Thoracic aorta (tissue), 2 donors: ENCODE data around the gene SIGLECL1. TPM values are rescaled to one million over a fixed set of nuclear protein-coding genes. Genes with fewer than 3 reads are reported as not detected.

ENCODE experiments used
- ATAC-seq: fragments of 150-250 bp; one replicate; pipeline ENCODE4 v1.8.0; 2017; ENCODE audit warnings: low read depth; ENCODE audit not compliant: insufficient number of reproducible peaks, low FRiP score
- DNase-seq: peaks from one replicate; pipeline ENCODE4 v3.0.0-alpha.2; 2020; ENCODE audit warnings: low spot score
- H3K27ac ChIP-seq, 2 donors: fragments of 200-600 bp; sonication (generic); 1 replicate in 1 of 2; 2 replicates in 1 of 2; pipeline ENCODE4 v1.5.1; 2016; ENCODE audit warnings: mild to moderate bottlenecking in 2 of 2, moderate library complexity in 2 of 2
- H3K27me3 ChIP-seq: fragments of 200-600 bp; sonication (generic); replicated peaks from 2 replicates; pipeline ENCODE4 v1.6.0; 2016; ENCODE audit warnings: mild to moderate bottlenecking; ENCODE audit not compliant: insufficient read depth
- H3K36me3 ChIP-seq: fragments of 200-600 bp; sonication (generic); one replicate; pipeline ENCODE4 v1.5.1; 2016
- H3K4me1 ChIP-seq, 2 donors: fragments of 200-600 bp; sonication (generic); 1 replicate in 1 of 2; 2 replicates in 1 of 2; pipeline versions ENCODE4 v1.5.1 to v1.6.0; 2016; ENCODE audit warnings: low read depth in 2 of 2, mild to moderate bottlenecking in 1 of 2; ENCODE audit not compliant: control insufficient read depth in 1 of 2
- H3K4me3 ChIP-seq: fragments of 200-600 bp; sonication (generic); 2 replicates; pipeline ENCODE4 v1.5.1; 2016; ENCODE audit warnings: mild to moderate bottlenecking
- H3K9me3 ChIP-seq: fragments of 200-600 bp; sonication (generic); 2 replicates; pipeline ENCODE4 v1.5.1; 2016
- CTCF ChIP-seq: fragments of 200-600 bp; sonication (generic); IDR thresholded peaks from one replicate; pipeline ENCODE4 v1.5.1; 2019; ENCODE audit warnings: antibody characterized with exemption
- total RNA-seq, 2 donors: library from RNA; depleted of rRNA; stranded (reverse); fragments of >200 nt; gene quantifications; one replicate each; pipeline versions ENCODE4 v1.1.0 to v1.2.3, GENCODE V29; 2016

Gene SIGLECL1
- total RNA-seq, 2 donors from 2014 or later, result not detected

- Histone ChIP-seq H3K4me1 (no peaks in the 10 kb centered on the region), H3K36me3 (no peaks in the 10 kb centered on the region), H3K27me3 (no peaks in the 10 kb centered on the region), H3K4me3 (no peak within 1 kb of the TSS), H3K27ac (no peak within 1 kb of the TSS), H3K9me3 (peaks cover 7% of the 10 kb centered on the region)
- DNase-seq (no peak), ATAC-seq (no peak)
- TF ChIP-seq CTCF, result no peak
Observed at GRCh38 chr19:51311351-51312257, 60.7 kb downstream of the SIGLECL1 start, which contains the start of gene IGLON5. TSS of gene IGLON5 (plus strand) at chr19:51311644. CDS start at chr19:51311848, 204 bp downstream.

- H3K27me3 ChIP-seq, result no peaks in the 10 kb centered on the region
- no peak for ATAC-seq
Observed at GRCh38 chr19:51316688-51317087, 65.8 kb downstream of the SIGLECL1 start.

GRCh38 chr19:51317376-51317775, 66.5 kb downstream of the SIGLECL1 start:
- DNase-seq (no peak), ATAC-seq (no peak)
- no peak for TF ChIP-seq CTCF
- Histone ChIP-seq H3K36me3 (no peaks in the 10 kb centered on the region), H3K27me3 (no peaks in the 10 kb centered on the region), H3K4me3 (no peak overlapping the region), H3K4me1 (no peaks in the 10 kb centered on the region), H3K27ac (no peak overlapping the region), H3K9me3 (no peaks in the 10 kb centered on the region)

More at GRCh38 chr19:51316688-51317087, 65.8 kb downstream of the SIGLECL1 start:
- H3K4me3 ChIP-seq, result no peak overlapping the region
- DNase-seq, result no peak
- no peaks in the 10 kb centered on the region for H3K4me1 ChIP-seq
- no peak for TF ChIP-seq CTCF
- H3K27ac ChIP-seq, result no peak overlapping the region
- no peaks in the 10 kb centered on the region for H3K9me3 ChIP-seq
- H3K36me3 ChIP-seq, result no peaks in the 10 kb centered on the region

GRCh38 chr19:51317968-51318367, 67.1 kb downstream of the SIGLECL1 start:
- Histone ChIP-seq H3K27ac (no peak overlapping the region), H3K36me3 (no peaks in the 10 kb centered on the region), H3K27me3 (no peaks in the 10 kb centered on the region), H3K9me3 (no peaks in the 10 kb centered on the region), H3K4me3 (no peak overlapping the region), H3K4me1 (no peaks in the 10 kb centered on the region)
- no peak for TF ChIP-seq CTCF
- DNase-seq, result no peak
- ATAC-seq, result no peak

Other genes starting within 250 kb of the SIGLECL1 start
- not detected for gene KLK8, start 249.5 kb upstream of the SIGLECL1 start, total RNA-seq
- not detected for gene KLK10, start 231.4 kb upstream of the SIGLECL1 start, total RNA-seq
- gene KLK11, start 224.5 kb upstream of the SIGLECL1 start, total RNA-seq, result under 1 TPM in 1 of 2 donors, not detected in 1; 0.85 TPM
- not detected for gene KLK12, start 216.1 kb upstream of the SIGLECL1 start, total RNA-seq
- not detected for gene KLK13, start 186.0 kb upstream of the SIGLECL1 start, total RNA-seq
- not detected for gene KLK14, start 168.2 kb upstream of the SIGLECL1 start, total RNA-seq
- 10 to 100 TPM in 1 of 2 donors, 1 to 10 TPM in 1; 4.9 to 12.5 TPM for gene CTU1, start 142.7 kb upstream of the SIGLECL1 start, total RNA-seq
- 10 to 100 TPM; 13.1 to 15.2 TPM for gene SIGLEC9, start 126.2 kb upstream of the SIGLECL1 start, total RNA-seq
- gene SIGLEC7, start 108.8 kb upstream of the SIGLECL1 start, total RNA-seq, result 1 to 10 TPM; 2.4 to 5.9 TPM
- 10 to 100 TPM in 1 of 2 donors, 1 to 10 TPM in 1; 8.1 to 11.7 TPM for gene CD33, start 26.0 kb upstream of the SIGLECL1 start, total RNA-seq
- 1 to 10 TPM in 1 of 2 donors, not detected in 1; 1.6 TPM for gene IGLON5, start 60.6 kb downstream of the SIGLECL1 start, total RNA-seq
- gene VSIG10L, start 91.1 kb downstream of the SIGLECL1 start, total RNA-seq, result 1 to 10 TPM in 1 of 2 donors, under 1 TPM in 1; 0.54 to 1.6 TPM
- 10 to 100 TPM; 32.7 to 56.5 TPM for gene ETFB, start 115.3 kb downstream of the SIGLECL1 start, total RNA-seq
- gene CLDND2, start 117.9 kb downstream of the SIGLECL1 start, total RNA-seq, result not detected
- 1 to 10 TPM in 1 of 2 donors, under 1 TPM in 1; 0.54 to 4.4 TPM for gene NKG7, start 121.6 kb downstream of the SIGLECL1 start, total RNA-seq
- gene LIM2, start 136.9 kb downstream of the SIGLECL1 start, total RNA-seq, result not detected
- 1 to 10 TPM in 1 of 2 donors, not detected in 1; 1.4 TPM for gene C19orf84, start 139.5 kb downstream of the SIGLECL1 start, total RNA-seq
- 10 to 100 TPM; 13.3 to 20.3 TPM for gene SIGLEC10, start 166.6 kb downstream of the SIGLECL1 start, total RNA-seq
- under 1 TPM; 0.28 to 0.41 TPM for gene SIGLEC8, start 207.4 kb downstream of the SIGLECL1 start, total RNA-seq
- not detected for gene CEACAM18, start 227.5 kb downstream of the SIGLECL1 start, total RNA-seq